22Rv1 (cell line): ENCODE data around the gene AFG1L.
"Not testable (repeated sequence)": the region's sequence is repeated elsewhere in the genome, so short reads cannot be mapped to it uniquely, and the experiment has no call there.

ENCODE experiments used
- H3K27ac ChIP-seq: fragments of 450-650 bp; 2 replicates; pipeline ENCODE4 v1.5.1; 2017
- ZFX ChIP-seq: fragments of 450-650 bp; IDR thresholded peaks from 2 replicates; pipeline ENCODE4 v1.6.1; 2017; ENCODE audit warnings: antibody characterized with exemption, borderline replicate concordance
- TF ChIP-seq, protein P1 (sequence below): fragments of 450-650 bp; IDR thresholded peaks from 2 replicates; pipeline ENCODE4 v1.5.1; 2017; ENCODE audit warnings: mild to moderate bottlenecking

AFG1L gene

DNA sequence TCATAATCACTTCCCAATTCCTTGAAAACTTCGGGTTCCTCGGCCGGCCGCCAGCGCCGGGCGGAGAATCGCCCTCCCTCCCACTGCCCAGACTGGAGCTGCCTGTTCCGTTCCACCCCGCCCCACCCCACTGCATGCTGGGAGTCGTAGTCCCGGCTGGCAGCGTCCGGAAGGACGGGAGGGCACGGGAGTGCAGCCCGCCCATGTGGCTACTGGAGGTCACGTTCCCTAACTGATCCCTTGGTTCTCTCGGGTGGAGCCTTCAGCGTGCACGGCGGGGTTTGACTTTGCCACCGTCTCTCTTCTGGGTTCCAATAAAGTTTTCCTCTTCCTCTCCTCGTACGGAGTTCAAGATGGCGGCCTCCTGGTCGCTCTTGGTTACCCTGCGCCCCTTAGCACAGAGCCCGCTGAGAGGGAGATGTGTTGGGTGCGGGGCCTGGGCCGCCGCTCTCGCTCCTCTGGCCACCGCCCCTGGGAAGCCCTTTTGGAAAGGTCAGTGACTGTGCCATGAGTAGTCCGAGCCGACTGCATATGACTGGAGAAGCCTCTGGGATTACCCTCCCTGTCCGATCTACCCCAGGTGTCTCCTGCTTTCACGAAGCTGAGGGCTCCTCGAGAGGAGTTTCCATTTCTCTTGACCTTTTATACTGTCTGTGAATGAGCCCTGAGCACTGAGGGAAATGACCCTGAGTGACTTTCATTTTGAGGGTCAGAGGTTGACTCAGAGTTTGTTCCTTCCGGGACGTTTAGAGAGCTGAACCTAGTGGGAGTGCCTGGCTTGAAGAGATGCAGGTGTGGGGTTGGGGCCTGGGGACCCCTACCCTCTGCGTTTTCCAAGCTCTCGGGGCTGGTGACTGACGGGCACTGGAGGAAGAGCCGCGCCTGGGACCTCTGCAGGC, at the start of gene AFG1L:
Gene AFG1L, plus strand, starts transcription at position 328 of the 899 bp plus-strand sequence. Its CDS starts 26 bp downstream, at position 354.
- no peak for TF ChIP-seq ZFX
- TF ChIP-seq, protein P1, sequence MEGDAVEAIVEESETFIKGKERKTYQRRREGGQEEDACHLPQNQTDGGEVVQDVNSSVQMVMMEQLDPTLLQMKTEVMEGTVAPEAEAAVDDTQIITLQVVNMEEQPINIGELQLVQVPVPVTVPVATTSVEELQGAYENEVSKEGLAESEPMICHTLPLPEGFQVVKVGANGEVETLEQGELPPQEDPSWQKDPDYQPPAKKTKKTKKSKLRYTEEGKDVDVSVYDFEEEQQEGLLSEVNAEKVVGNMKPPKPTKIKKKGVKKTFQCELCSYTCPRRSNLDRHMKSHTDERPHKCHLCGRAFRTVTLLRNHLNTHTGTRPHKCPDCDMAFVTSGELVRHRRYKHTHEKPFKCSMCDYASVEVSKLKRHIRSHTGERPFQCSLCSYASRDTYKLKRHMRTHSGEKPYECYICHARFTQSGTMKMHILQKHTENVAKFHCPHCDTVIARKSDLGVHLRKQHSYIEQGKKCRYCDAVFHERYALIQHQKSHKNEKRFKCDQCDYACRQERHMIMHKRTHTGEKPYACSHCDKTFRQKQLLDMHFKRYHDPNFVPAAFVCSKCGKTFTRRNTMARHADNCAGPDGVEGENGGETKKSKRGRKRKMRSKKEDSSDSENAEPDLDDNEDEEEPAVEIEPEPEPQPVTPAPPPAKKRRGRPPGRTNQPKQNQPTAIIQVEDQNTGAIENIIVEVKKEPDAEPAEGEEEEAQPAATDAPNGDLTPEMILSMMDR = no peak
- H3K27ac ChIP-seq = peak within 1 kb of the TSS; percentile 97

GRCh38 chr6:108245095-108245494, 49.8 kb upstream of the AFG1L start:
- H3K27ac ChIP-seq = not testable (repeated sequence)

DNA sequence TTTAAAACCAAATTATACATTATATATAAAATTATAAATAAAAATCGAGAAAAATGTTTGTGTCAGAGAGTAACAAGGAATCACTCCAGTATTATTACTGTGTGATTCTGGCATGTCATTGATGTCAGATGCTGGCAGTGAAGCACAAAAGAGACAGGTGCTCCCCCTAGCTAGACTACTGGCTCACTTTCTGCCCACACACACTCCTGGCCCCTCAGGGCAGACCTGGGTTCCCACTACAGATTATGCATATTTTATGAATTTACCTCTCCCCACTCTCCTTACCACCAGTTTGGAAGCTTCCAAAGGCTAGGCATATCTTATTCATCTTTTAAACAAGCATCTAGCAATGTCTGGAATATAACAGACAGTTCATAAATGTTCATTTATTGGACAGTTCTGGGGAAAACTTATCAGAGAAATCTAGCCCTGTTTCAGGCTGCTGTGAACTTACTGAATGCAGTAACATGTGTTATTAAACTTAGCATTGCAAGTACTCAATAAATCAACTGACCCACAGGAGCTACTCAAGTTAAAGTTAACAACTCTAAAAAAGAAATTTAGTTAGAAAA, 46.8 kb upstream of the AFG1L start:
- H3K27ac ChIP-seq = no peak overlapping the region
- TF ChIP-seq, protein P1 = no peak
- TF ChIP-seq ZFX = no peak

DNA sequence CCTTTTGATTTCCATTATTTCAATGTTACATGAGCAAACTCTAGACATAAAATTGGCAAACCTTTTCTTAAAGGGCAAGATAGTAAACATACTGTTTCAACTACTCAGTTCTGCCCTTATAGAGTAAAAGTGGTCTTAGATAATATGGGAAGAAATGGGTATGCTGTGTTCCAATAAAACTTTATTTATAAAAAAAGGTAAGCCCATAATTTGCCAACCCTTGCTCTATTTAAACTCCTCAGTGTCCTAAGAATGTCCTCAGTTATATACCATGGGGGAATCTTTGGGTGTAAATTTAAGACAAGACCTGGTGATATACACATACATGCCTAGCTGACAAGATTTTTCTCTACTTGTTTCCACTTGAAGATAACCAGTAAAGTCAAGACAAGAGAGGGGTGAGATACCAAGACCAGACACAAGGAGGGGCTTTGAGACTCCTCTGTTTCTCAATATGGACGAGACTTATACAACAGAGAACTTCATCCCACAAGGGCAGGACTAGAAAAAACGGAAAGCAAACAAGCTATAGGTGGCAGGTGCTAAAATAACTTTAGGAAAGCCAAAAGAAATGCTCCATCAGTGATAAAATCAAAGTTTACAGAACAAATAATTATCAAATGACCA, 44.5 kb upstream of the AFG1L start:
- H3K27ac ChIP-seq = no peak overlapping the region
- TF ChIP-seq ZFX = no peak
- TF ChIP-seq, protein P1 = no peak

GRCh38 chr6:108251252-108251651, 43.6 kb upstream of the AFG1L start:
- no peak overlapping the region for H3K27ac ChIP-seq

DNA sequence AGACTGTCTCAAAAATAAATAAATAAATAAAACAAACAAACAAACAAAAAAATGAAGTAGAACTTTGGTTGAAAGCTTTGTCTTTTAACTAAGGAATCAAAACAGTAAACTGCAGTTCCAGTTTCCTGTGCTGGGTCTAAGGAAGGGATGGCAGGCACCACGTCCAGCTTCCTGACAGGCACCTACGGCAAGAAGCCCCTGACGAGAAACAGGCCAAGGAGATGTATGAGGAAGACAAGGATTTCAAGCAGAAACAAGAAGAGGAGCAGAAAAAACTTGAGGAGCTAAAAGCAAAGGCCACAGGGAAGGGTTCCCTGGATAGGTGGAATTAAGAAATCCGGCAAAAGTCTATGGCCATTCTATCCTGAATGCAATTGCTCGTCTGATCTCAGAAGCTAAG, 42.8 kb upstream of the AFG1L start:
- H3K27ac ChIP-seq = no peak overlapping the region
- TF ChIP-seq ZFX = no peak
- TF ChIP-seq, protein P1 = no peak

More at GRCh38 chr6:108251252-108251651, 43.6 kb upstream of the AFG1L start:
- TF ChIP-seq, protein P1 = no peak
- no peak for TF ChIP-seq ZFX

- TF ChIP-seq ZFX = no peak
- TF ChIP-seq, protein P1 = no peak
- no peak overlapping the region for H3K27ac ChIP-seq
Measured at GRCh38 chr6:108253241-108253640, 41.6 kb upstream of the AFG1L start.
